Chondrocyte (in vitro differentiated cells): Measurements from ENCODE around the gene MAP3K20. TPM values are rescaled to one million over a fixed set of nuclear protein-coding genes. Genes with fewer than 3 reads are reported as not detected.

Experiments used
- DNase-seq: peaks from one replicate; pipeline ENCODE4 v3.0.0; 2021; ENCODE audit warnings: mixed read lengths, low spot score
- H3K27ac Mint-ChIP-seq: one replicate; pipeline ENCODE4 v1.8.0; 2021; ENCODE audit warnings: mild to moderate bottlenecking, moderate library complexity, mixed read lengths; ENCODE audit not compliant: unreplicated experiment
- H3K27me3 Mint-ChIP-seq: 2 replicates; pipeline ENCODE4 v1.8.0; 2021; ENCODE audit warnings: low read depth, mixed read lengths
- H3K36me3 Mint-ChIP-seq: 2 replicates; pipeline ENCODE4 v1.8.0; 2021; ENCODE audit warnings: low read depth, mixed read lengths
- H3K4me1 Mint-ChIP-seq: 2 replicates; pipeline ENCODE4 v1.8.0; 2021; ENCODE audit warnings: low read depth, mild to moderate bottlenecking, mixed read lengths
- H3K4me3 Mint-ChIP-seq: one replicate; pipeline ENCODE4 v1.8.0; 2021; ENCODE audit warnings: mild to moderate bottlenecking, moderate library complexity, mixed read lengths; ENCODE audit not compliant: unreplicated experiment
- H3K9me3 Mint-ChIP-seq: 2 replicates; pipeline ENCODE4 v1.8.0; 2021; ENCODE audit warnings: low read depth, mixed read lengths
- CTCF ChIP-seq: fragments of 200-600 bp; sonication (generic); IDR thresholded peaks from 2 replicates; pipeline ENCODE4 v1.5.0; 2021; ENCODE audit warnings: antibody characterized with exemption, mild to moderate bottlenecking, moderate library complexity
- total RNA-seq: library from RNA; stranded (reverse); gene quantifications from 3 replicates; pipeline ENCODE4 v1.2.1, GENCODE V29; 2021

The MAP3K20 gene
- total RNA-seq, 1 donor from 2014 or later = 68.5 TPM

- no peaks in the 10 kb centered on the region for H3K27me3 Mint-ChIP-seq
- no peak for DNase-seq
- H3K36me3 Mint-ChIP-seq = peaks cover 13% of the 10 kb centered on the region
- peaks cover 23% of the 10 kb centered on the region for H3K4me1 Mint-ChIP-seq
- H3K27ac Mint-ChIP-seq = no peak overlapping the region
- no peak overlapping the region for H3K4me3 Mint-ChIP-seq
- TF ChIP-seq CTCF = no peak
- no peaks in the 10 kb centered on the region for H3K9me3 Mint-ChIP-seq
These were observed 19.1 kb downstream of the MAP3K20 start for GRCh38 chr2:173094731-173095130.

- no peak for TF ChIP-seq CTCF
- Mint-ChIP-seq H3K27ac (no peak overlapping the region), H3K4me1 (peaks cover 17% of the 10 kb centered on the region), H3K4me3 (no peak overlapping the region), H3K36me3 (peaks cover 13% of the 10 kb centered on the region), H3K9me3 (no peaks in the 10 kb centered on the region), H3K27me3 (no peaks in the 10 kb centered on the region)
- DNase-seq = no peak
These were observed 19.7 kb downstream of the MAP3K20 start for GRCh38 chr2:173095356-173095755.

GRCh38 chr2:173099271-173099670, 23.6 kb downstream of the MAP3K20 start:
- Mint-ChIP-seq H3K9me3 (no peaks in the 10 kb centered on the region), H3K4me3 (no peak overlapping the region), H3K4me1 (peaks cover 8% of the 10 kb centered on the region), H3K27me3 (no peaks in the 10 kb centered on the region), H3K36me3 (peaks cover 9% of the 10 kb centered on the region), H3K27ac (no peak overlapping the region)
- DNase-seq = no peak
- no peak for TF ChIP-seq CTCF

GRCh38 chr2:173099804-173100203, 24.2 kb downstream of the MAP3K20 start:
- H3K27me3 Mint-ChIP-seq = no peaks in the 10 kb centered on the region
- no peak for DNase-seq
- H3K9me3 Mint-ChIP-seq = no peaks in the 10 kb centered on the region
- H3K4me1 Mint-ChIP-seq = peaks cover 8% of the 10 kb centered on the region
- peaks cover 6% of the 10 kb centered on the region for H3K36me3 Mint-ChIP-seq
- H3K27ac Mint-ChIP-seq = no peak overlapping the region
- no peak overlapping the region for H3K4me3 Mint-ChIP-seq
- TF ChIP-seq CTCF = no peak

GRCh38 chr2:173101687-173102086, 26.0 kb downstream of the MAP3K20 start:
- H3K27ac Mint-ChIP-seq = no peak overlapping the region
- peaks cover 4% of the 10 kb centered on the region for H3K36me3 Mint-ChIP-seq
- TF ChIP-seq CTCF = no peak
- H3K4me3 Mint-ChIP-seq = no peak overlapping the region
- no peaks in the 10 kb centered on the region for H3K9me3 Mint-ChIP-seq
- no peak for DNase-seq
- H3K27me3 Mint-ChIP-seq = no peaks in the 10 kb centered on the region
- H3K4me1 Mint-ChIP-seq = peaks cover 12% of the 10 kb centered on the region
